Activated CD4-positive, alpha-beta T cell treated with anti-CD3 and anti-CD28 coated beads for 36 hours (primary cell): Measurements from ENCODE around the gene COPB1. TPM values are rescaled to one million over a fixed set of nuclear protein-coding genes. Genes with fewer than 3 reads are reported as not detected.

Experiments used
- ATAC-seq: fragments of 200-7000 bp; cut with Tn5 transposase; one replicate; pipeline ENCODE4 v1.10.0; 2021; ENCODE audit warnings: mild to moderate bottlenecking, moderate library complexity
- CTCF ChIA-PET: fragments of 350-600 bp; sonication (Branson Sonifier 250); formaldehyde crosslinking; loops from one replicate; lab custom pipeline; 2021; ENCODE audit warnings: antibody characterized with exemption; lab: Charles Lee
- POLR2A ChIA-PET: fragments of 350-600 bp; sonication (Branson Sonifier 250); formaldehyde crosslinking; loops from one replicate; lab custom pipeline; 2021; ENCODE audit warnings: antibody characterized with exemption, inconsistent platforms; lab: Charles Lee
- DNase-seq: peaks from one replicate; pipeline ENCODE4 v3.0.0-alpha.2; 2020
- H3K27ac Mint-ChIP-seq: one replicate; pipeline ENCODE4 v1.8.0; 2021; ENCODE audit warnings: mixed read lengths
- H3K27me3 Mint-ChIP-seq: one replicate; pipeline ENCODE4 v1.8.0; 2021; ENCODE audit warnings: mixed read lengths
- H3K36me3 Mint-ChIP-seq: one replicate; pipeline ENCODE4 v1.8.0; 2021; ENCODE audit warnings: low read depth, mixed read lengths
- H3K4me1 Mint-ChIP-seq: one replicate; pipeline ENCODE4 v1.8.0; 2021; ENCODE audit warnings: mixed read lengths
- H3K4me3 Mint-ChIP-seq: one replicate; pipeline ENCODE4 v1.8.0; 2021; ENCODE audit warnings: mild to moderate bottlenecking, moderate library complexity, mixed read lengths
- H3K9me3 Mint-ChIP-seq: one replicate; pipeline ENCODE4 v1.8.0; 2021; ENCODE audit warnings: low read depth, mixed read lengths
- intact Hi-C, 2 experiments: fragments of 100-400 bp; cut with DNase I in 1 of 2; cut with micrococcal nuclease in 1 of 2; formaldehyde crosslinking; loops; one replicate each; pipeline versions ENCODE4 v1.14.2 to v1.15.1; 2022 to 2024; cut with DNase I, micrococcal nuclease
- total RNA-seq, 2 experiments: library from RNA; stranded (reverse); gene quantifications; one replicate each; pipeline ENCODE4 v1.2.3, GENCODE V29; 2021

COPB1 gene
- 100 to 1,000 TPM; 102 to 106 TPM for total RNA-seq

GRCh38 chr11:14499560-14500180 is at the start of gene COPB1:
TSS of gene COPB1 (minus strand) at chr11:14499811. CDS start at chr11:14498928, 883 bp downstream.
- Mint-ChIP-seq H3K4me1 (peaks cover 35% of the 10 kb centered on the region), H3K4me3 (peak within 1 kb of the TSS; percentile 87), H3K27me3 (no peaks in the 10 kb centered on the region), H3K36me3 (peaks cover 43% of the 10 kb centered on the region), H3K9me3 (no peaks in the 10 kb centered on the region), H3K27ac (peak within 1 kb of the TSS; percentile 95)
- CTCF ChIA-PET, result interaction anchor here (0.6 to 1.1 kb wide), 3 partner anchors 121 to 531 kb away, joined by 3 to 4 read pairs (median 3); no protein-coding TSS in a partner anchor
- DNase-seq (peak; percentile 96), ATAC-seq (peak; percentile 92)
- POLR2A ChIA-PET, result interaction anchor here (0.6 to 1.9 kb wide), 4 partner anchors 18 to 392 kb away, joined by 3 to 5 read pairs (median 4); partner anchors contain the start of genes CYP2R1 and PSMA1
- intact Hi-C loops, result loop anchor here (1.0 to 2.0 kb wide), 6 partner anchors 21 to 831 kb away; partner anchors contain the start of genes PSMA1 (in 2 of the 2), FAR1 (in 1 of the 2) and RRAS2 (in 1 of the 2)

GRCh38 chr11:14547440-14547839 is 47.8 kb upstream of the COPB1 start:
- DNase-seq, result no peak
- Mint-ChIP-seq H3K36me3 (peaks cover 4% of the 10 kb centered on the region), H3K27me3 (no peaks in the 10 kb centered on the region), H3K4me3 (no peak overlapping the region), H3K4me1 (peaks cover 32% of the 10 kb centered on the region), H3K27ac (peak overlapping the region; percentile 10), H3K9me3 (peaks cover 2% of the 10 kb centered on the region)
- intact Hi-C loops, result no loop called here
- ChIA-PET CTCF (interaction anchor here (1.7 to 2.6 kb wide), 2 partner anchors 8 to 361 kb away, joined by 5 to 13 read pairs; no protein-coding TSS in a partner anchor), POLR2A (interaction anchor here (1.0 to 1.2 kb wide), 2 partner anchors 31 to 341 kb away, joined by 4 to 6 read pairs; no protein-coding TSS in a partner anchor)
- no peak for ATAC-seq

GRCh38 chr11:14546672-14547071 is 47.1 kb upstream of the COPB1 start:
- ATAC-seq (peak; percentile 73), DNase-seq (no peak)
- CTCF ChIA-PET, result interaction anchor here (0.7 to 2.6 kb wide), 7 partner anchors 9 to 361 kb away, joined by 3 to 13 read pairs (median 4); no protein-coding TSS in a partner anchor
- Mint-ChIP-seq H3K9me3 (peaks cover 2% of the 10 kb centered on the region), H3K36me3 (peaks cover 4% of the 10 kb centered on the region), H3K27me3 (no peaks in the 10 kb centered on the region), H3K4me3 (no peak overlapping the region), H3K27ac (no peak overlapping the region), H3K4me1 (peaks cover 32% of the 10 kb centered on the region)
- POLR2A ChIA-PET, result interaction anchor here (1.0 to 1.2 kb wide), 2 partner anchors 31 to 341 kb away, joined by 4 to 6 read pairs; no protein-coding TSS in a partner anchor
- intact Hi-C loops, result no loop called here

GRCh38 chr11:14544611-14545010 is 45.0 kb upstream of the COPB1 start:
- ChIA-PET CTCF (interaction anchor here (1.4 to 3.8 kb wide), 2 partner anchors 100 to 359 kb away, joined by 5 to 11 read pairs; no protein-coding TSS in a partner anchor), POLR2A (interaction anchor here (0.6 to 1.3 kb wide), 2 partner anchors 34 to 263 kb away, joined by 3 to 4 read pairs; no protein-coding TSS in a partner anchor)
- no peak overlapping the region for H3K4me3 Mint-ChIP-seq
- H3K27ac Mint-ChIP-seq, result peak overlapping the region; percentile 72
- no peak for DNase-seq
- no peaks in the 10 kb centered on the region for H3K27me3 Mint-ChIP-seq
- peaks cover 2% of the 10 kb centered on the region for H3K36me3 Mint-ChIP-seq
- H3K4me1 Mint-ChIP-seq, result peaks cover 40% of the 10 kb centered on the region
- peak; percentile 79 for ATAC-seq
- peaks cover 2% of the 10 kb centered on the region for H3K9me3 Mint-ChIP-seq
- intact Hi-C loops, result loop anchor here (1.0 to 2.0 kb wide), 6 partner anchors 24 to 346 kb away; partner anchors contain the start of gene PSMA1 (in 1 of the 2)

- intact Hi-C loops, result no loop called here
- no peak for DNase-seq
- Mint-ChIP-seq H3K27ac (no peak overlapping the region), H3K4me3 (no peak overlapping the region), H3K36me3 (peaks cover 2% of the 10 kb centered on the region), H3K27me3 (no peaks in the 10 kb centered on the region), H3K4me1 (peaks cover 42% of the 10 kb centered on the region), H3K9me3 (peaks cover 2% of the 10 kb centered on the region)
- ChIA-PET POLR2A (no interaction called here), CTCF (interaction anchor here (0.6 to 3.8 kb wide), 5 partner anchors 9 to 162 kb away, joined by 3 to 11 read pairs (median 4); no protein-coding TSS in a partner anchor)
- ATAC-seq, result no peak
Measured at GRCh38 chr11:14543260-14543659, 43.6 kb upstream of the COPB1 start.

GRCh38 chr11:14542324-14542723 is 42.7 kb upstream of the COPB1 start:
- intact Hi-C loops, result no loop called here
- ChIA-PET CTCF (interaction anchor here (0.7 to 3.8 kb wide), 7 partner anchors 8 to 377 kb away, joined by 3 to 11 read pairs (median 3); no protein-coding TSS in a partner anchor), POLR2A (interaction anchor here (0.6 kb wide), 1 partner anchor 61 kb away, joined by 3 read pairs; no protein-coding TSS in a partner anchor)
- DNase-seq (no peak), ATAC-seq (no peak)
- no peak overlapping the region for H3K4me3 Mint-ChIP-seq
- no peak overlapping the region for H3K27ac Mint-ChIP-seq
- peaks cover 47% of the 10 kb centered on the region for H3K4me1 Mint-ChIP-seq
- no peaks in the 10 kb centered on the region for H3K27me3 Mint-ChIP-seq
- peaks cover 2% of the 10 kb centered on the region for H3K9me3 Mint-ChIP-seq
- H3K36me3 Mint-ChIP-seq, result peaks cover 2% of the 10 kb centered on the region

- Mint-ChIP-seq H3K36me3 (peaks cover 2% of the 10 kb centered on the region), H3K27me3 (no peaks in the 10 kb centered on the region), H3K4me3 (no peak overlapping the region), H3K9me3 (peaks cover 2% of the 10 kb centered on the region), H3K4me1 (peaks cover 44% of the 10 kb centered on the region), H3K27ac (no peak overlapping the region)
- CTCF ChIA-PET, result interaction anchor here (0.9 to 3.8 kb wide), 5 partner anchors 9 to 378 kb away, joined by 3 to 11 read pairs (median 3); no protein-coding TSS in a partner anchor
- ATAC-seq (no peak), DNase-seq (no peak)
- intact Hi-C loops, result no loop called here
- POLR2A ChIA-PET, result interaction anchor here (0.6 kb wide), 1 partner anchor 60 kb away, joined by 3 read pairs; no protein-coding TSS in a partner anchor
Measured at GRCh38 chr11:14541192-14541947, 41.8 kb upstream of the COPB1 start.

- intact Hi-C loops, result loop anchor here in 1 of 2 experiments (5.0 to 10.0 kb wide), 2 partner anchors 352 to 535 kb away; partner anchors contain the start of genes CALCB and CYP2R1
- peak overlapping the region; percentile 21 for H3K27ac Mint-ChIP-seq
- H3K4me3 Mint-ChIP-seq, result no peak overlapping the region
- H3K9me3 Mint-ChIP-seq, result peaks cover 2% of the 10 kb centered on the region
- peaks cover 34% of the 10 kb centered on the region for H3K4me1 Mint-ChIP-seq
- POLR2A ChIA-PET, result no interaction called here
- ATAC-seq (no peak), DNase-seq (no peak)
- CTCF ChIA-PET, result interaction anchor here (0.6 to 1.0 kb wide), 3 partner anchors 104 to 368 kb away, joined by 3 to 4 read pairs (median 3); no protein-coding TSS in a partner anchor
- H3K36me3 Mint-ChIP-seq, result peaks cover 2% of the 10 kb centered on the region
- H3K27me3 Mint-ChIP-seq, result no peaks in the 10 kb centered on the region
Measured at GRCh38 chr11:14539982-14540421, 40.4 kb upstream of the COPB1 start.

- no peak overlapping the region for H3K27ac Mint-ChIP-seq
- CTCF ChIA-PET, result interaction anchor here (0.6 to 3.4 kb wide), 4 partner anchors 105 to 369 kb away, joined by 3 to 19 read pairs (median 4); no protein-coding TSS in a partner anchor
- H3K4me1 Mint-ChIP-seq, result peaks cover 26% of the 10 kb centered on the region
Measured at GRCh38 chr11:14538926-14539554, 39.4 kb upstream of the COPB1 start.

More at GRCh38 chr11:14538926-14539554, 39.4 kb upstream of the COPB1 start:
- H3K4me3 Mint-ChIP-seq, result no peak overlapping the region
- ATAC-seq (no peak), DNase-seq (no peak)
- intact Hi-C loops, result loop anchor here in 1 of 2 experiments (5.0 to 10.0 kb wide), 2 partner anchors 353 to 536 kb away; partner anchors contain the start of genes CALCB and CYP2R1
- H3K27me3 Mint-ChIP-seq, result no peaks in the 10 kb centered on the region
- POLR2A ChIA-PET, result interaction anchor here (0.7 kb wide), 1 partner anchor 105 kb away, joined by 6 read pairs; no protein-coding TSS in a partner anchor
- H3K36me3 Mint-ChIP-seq, result no peaks in the 10 kb centered on the region
- H3K9me3 Mint-ChIP-seq, result no peaks in the 10 kb centered on the region
